ENCODE measurements around the gene TMEM52.

DNA sequence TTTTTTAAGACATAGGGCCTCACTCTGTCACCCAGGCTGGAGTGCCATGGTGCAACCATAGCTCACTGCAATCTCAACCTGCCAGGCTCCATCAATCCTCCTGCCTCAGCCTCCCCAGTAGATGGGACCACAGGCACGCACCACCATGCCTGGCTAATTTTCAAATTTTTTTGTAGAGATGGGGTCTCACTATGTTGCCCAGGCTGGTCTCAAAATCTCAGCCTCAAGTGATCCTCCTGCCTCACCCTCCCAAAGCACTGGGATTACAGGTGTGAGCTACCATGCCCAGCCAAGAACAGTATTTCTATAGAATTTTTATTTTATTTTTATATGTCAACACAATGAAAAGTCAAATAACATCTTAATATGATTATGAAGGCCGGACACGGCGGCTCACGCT, 39.1 kb downstream of the TMEM52 start:
- no peak for TF ChIP-seq POLR2A (IDR thresholded peaks at IDR 0.05)
- TF ChIP-seq, protein P1, sequence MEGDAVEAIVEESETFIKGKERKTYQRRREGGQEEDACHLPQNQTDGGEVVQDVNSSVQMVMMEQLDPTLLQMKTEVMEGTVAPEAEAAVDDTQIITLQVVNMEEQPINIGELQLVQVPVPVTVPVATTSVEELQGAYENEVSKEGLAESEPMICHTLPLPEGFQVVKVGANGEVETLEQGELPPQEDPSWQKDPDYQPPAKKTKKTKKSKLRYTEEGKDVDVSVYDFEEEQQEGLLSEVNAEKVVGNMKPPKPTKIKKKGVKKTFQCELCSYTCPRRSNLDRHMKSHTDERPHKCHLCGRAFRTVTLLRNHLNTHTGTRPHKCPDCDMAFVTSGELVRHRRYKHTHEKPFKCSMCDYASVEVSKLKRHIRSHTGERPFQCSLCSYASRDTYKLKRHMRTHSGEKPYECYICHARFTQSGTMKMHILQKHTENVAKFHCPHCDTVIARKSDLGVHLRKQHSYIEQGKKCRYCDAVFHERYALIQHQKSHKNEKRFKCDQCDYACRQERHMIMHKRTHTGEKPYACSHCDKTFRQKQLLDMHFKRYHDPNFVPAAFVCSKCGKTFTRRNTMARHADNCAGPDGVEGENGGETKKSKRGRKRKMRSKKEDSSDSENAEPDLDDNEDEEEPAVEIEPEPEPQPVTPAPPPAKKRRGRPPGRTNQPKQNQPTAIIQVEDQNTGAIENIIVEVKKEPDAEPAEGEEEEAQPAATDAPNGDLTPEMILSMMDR (IDR thresholded peaks at IDR 0.05), result no peak
- TF ChIP-seq POLR2AphosphoS5 (IDR thresholded peaks at IDR 0.05), result no peak

Data from prostate gland (tissue), 2 donors.